PC-9 (cell line): ENCODE results near the gene CD200R1L. TPM values are rescaled to one million over a fixed set of nuclear protein-coding genes. Genes with fewer than 3 reads are reported as not detected.

Experiments
- BruUV-seq: library from RNA; stranded (reverse); fragments of 400-500 nt; replicated peaks from 2 replicates; lab custom pipeline; 2021; lab: Mats Ljungman, UMichigan
- CTCF ChIA-PET: fragments of 300-600 bp; sonication (Branson Sonifier 250); formaldehyde crosslinking; loops from one replicate; lab custom pipeline; 2022; ENCODE audit warnings: antibody characterized with exemption; lab: Charles Lee
- POLR2A ChIA-PET: fragments of 300-600 bp; sonication (Branson Sonifier 250); formaldehyde crosslinking; loops from one replicate; lab custom pipeline; 2022; ENCODE audit warnings: antibody characterized with exemption; ENCODE audit not compliant: unreplicated experiment; lab: Charles Lee
- DNase-seq, 2 experiments: peaks; one replicate each; pipeline versions ENCODE4 v3.0.0 to v3.0.0-alpha.2; 2015 to 2022; ENCODE audit warnings: mixed read lengths in 1 of 2
- H2AFZ ChIP-seq: fragments of 200-600 bp; sonication (generic); 2 replicates; pipeline ENCODE4 v1.8.1; 2017; ENCODE audit warnings: antibody characterized with exemption
- H3F3A ChIP-seq: fragments of 200-600 bp; sonication (generic); 2 replicates; pipeline ENCODE4 v1.8.1; 2017; ENCODE audit warnings: antibody characterized with exemption, mild to moderate bottlenecking, low read depth; ENCODE audit not compliant: insufficient read depth
- H3K27ac ChIP-seq: fragments of 200-600 bp; sonication (generic); 2 replicates; pipeline ENCODE4 v1.6.1; 2016; ENCODE audit warnings: mixed run types
- H3K27me3 ChIP-seq: fragments of 200-600 bp; sonication (generic); 2 replicates; pipeline ENCODE4 v1.6.1; 2016; ENCODE audit warnings: low read depth, mixed run types; ENCODE audit not compliant: insufficient read depth
- H3K36me3 ChIP-seq: fragments of 200-600 bp; sonication (generic); 2 replicates; pipeline ENCODE4 v1.6.1; 2016; ENCODE audit warnings: low read depth, mixed run types
- H3K4me1 ChIP-seq: fragments of 200-600 bp; sonication (generic); replicated peaks from 2 replicates; pipeline ENCODE4 v1.6.1; 2016; ENCODE audit warnings: mixed run types; ENCODE audit not compliant: insufficient read depth
- H3K4me2 ChIP-seq: fragments of 200-600 bp; sonication (generic); 2 replicates; pipeline ENCODE4 v1.6.1; 2017; ENCODE audit warnings: mixed run types
- H3K4me3 ChIP-seq: fragments of 200-600 bp; sonication (generic); 2 replicates; pipeline ENCODE4 v1.6.1; 2016; ENCODE audit warnings: mixed run types
- H3K79me2 ChIP-seq: fragments of 200-600 bp; sonication (generic); 2 replicates; pipeline ENCODE4 v1.6.1; 2017; ENCODE audit warnings: low read depth, mixed run types
- H3K9me2 ChIP-seq: fragments of 200-600 bp; sonication (generic); 2 replicates; pipeline ENCODE4 v1.8.1; 2017; ENCODE audit warnings: mild to moderate bottlenecking; ENCODE audit not compliant: insufficient read depth
- H3K9me3 ChIP-seq: fragments of 200-600 bp; sonication (generic); 2 replicates; pipeline ENCODE4 v1.8.1; 2016; ENCODE audit warnings: low read depth; ENCODE audit not compliant: insufficient read depth
- H4K20me1 ChIP-seq: fragments of 200-600 bp; sonication (generic); 2 replicates; pipeline ENCODE4 v1.8.1; 2017; ENCODE audit not compliant: insufficient read depth
- CTCF ChIP-seq: fragments of 200-600 bp; sonication (generic); conservative IDR thresholded peaks from 2 replicates; pipeline ENCODE4 v1.6.1; 2017; ENCODE audit warnings: mixed run types, antibody characterized with exemption, mild to moderate bottlenecking, moderate library complexity
- EZH2 ChIP-seq: fragments of 200-600 bp; sonication (generic); IDR thresholded peaks from 2 replicates; pipeline ENCODE4 v1.8.0; 2017; ENCODE audit warnings: antibody characterized with exemption, low read depth
- intact Hi-C: fragments of 100-400 bp; cut with micrococcal nuclease; formaldehyde crosslinking; loops from one replicate; pipeline ENCODE4 v1.10.0; 2022; ENCODE audit not compliant: unreplicated experiment
- total RNA-seq: library from RNA; stranded (reverse); gene quantifications from 2 replicates; pipeline ENCODE4 v1.2.3, GENCODE V29; 2021

Gene CD200R1L
- total RNA-seq, 1 experiment from 2014 or later: 0.37 TPM

- no peak overlapping the region for H2AFZ ChIP-seq
- H3K27me3 ChIP-seq: no peaks in the 10 kb centered on the region
- BruUV-seq: no TSS peak
- TF ChIP-seq EZH2 (no peak), CTCF (no peak)
- H3K4me2 ChIP-seq: no peak overlapping the region
- no peak overlapping the region for H3K4me3 ChIP-seq
- no peak overlapping the region for H3K27ac ChIP-seq
- POLR2A ChIA-PET: interaction anchor here (0.6 kb wide), 1 partner anchor 154 kb away, joined by 4 read pairs; no protein-coding TSS in a partner anchor
- H3F3A ChIP-seq: peaks cover 40% of the 10 kb centered on the region
- H3K9me2 ChIP-seq: no peaks in the 10 kb centered on the region
- no peak for DNase-seq
- no peaks in the 10 kb centered on the region for H3K36me3 ChIP-seq
- no peaks in the 10 kb centered on the region for H4K20me1 ChIP-seq
- CTCF ChIA-PET: no interaction called here
- H3K9me3 ChIP-seq: peaks cover 5% of the 10 kb centered on the region; the same call in 1 of the 2 replicates
- intact Hi-C loops: no loop called here
- no peaks in the 10 kb centered on the region for H3K79me2 ChIP-seq
- H3K4me1 ChIP-seq: peaks cover 51% of the 10 kb centered on the region
These were observed 75.7 kb downstream of the CD200R1L start for GRCh38 chr3:112770951-112771350.

- BruUV-seq: no TSS peak
- CTCF ChIA-PET: no interaction called here
- Histone ChIP-seq H3K9me2 (no peaks in the 10 kb centered on the region), H3K4me2 (no peak overlapping the region), H3K4me1 (peaks cover 51% of the 10 kb centered on the region), H3K9me3 (peaks cover 5% of the 10 kb centered on the region; the same call in 1 of the 2 replicates), H3F3A (peaks cover 32% of the 10 kb centered on the region), H3K79me2 (no peaks in the 10 kb centered on the region), H3K4me3 (no peak overlapping the region), H3K27ac (0 out of 2 replicates have a peak overlapping the region, but pooled peaks have one; percentile 31), H2AFZ (no peak overlapping the region), H4K20me1 (no peaks in the 10 kb centered on the region), H3K36me3 (no peaks in the 10 kb centered on the region), H3K27me3 (no peaks in the 10 kb centered on the region)
- TF ChIP-seq CTCF (no peak), EZH2 (no peak)
- POLR2A ChIA-PET: interaction anchor here (0.6 to 1.0 kb wide), 2 partner anchors 8 to 117 kb away, joined by 3 to 17 read pairs; no protein-coding TSS in a partner anchor
- intact Hi-C loops: no loop called here
- DNase-seq: no peak
These were observed 76.5 kb downstream of the CD200R1L start for GRCh38 chr3:112770032-112770626.

DNA sequence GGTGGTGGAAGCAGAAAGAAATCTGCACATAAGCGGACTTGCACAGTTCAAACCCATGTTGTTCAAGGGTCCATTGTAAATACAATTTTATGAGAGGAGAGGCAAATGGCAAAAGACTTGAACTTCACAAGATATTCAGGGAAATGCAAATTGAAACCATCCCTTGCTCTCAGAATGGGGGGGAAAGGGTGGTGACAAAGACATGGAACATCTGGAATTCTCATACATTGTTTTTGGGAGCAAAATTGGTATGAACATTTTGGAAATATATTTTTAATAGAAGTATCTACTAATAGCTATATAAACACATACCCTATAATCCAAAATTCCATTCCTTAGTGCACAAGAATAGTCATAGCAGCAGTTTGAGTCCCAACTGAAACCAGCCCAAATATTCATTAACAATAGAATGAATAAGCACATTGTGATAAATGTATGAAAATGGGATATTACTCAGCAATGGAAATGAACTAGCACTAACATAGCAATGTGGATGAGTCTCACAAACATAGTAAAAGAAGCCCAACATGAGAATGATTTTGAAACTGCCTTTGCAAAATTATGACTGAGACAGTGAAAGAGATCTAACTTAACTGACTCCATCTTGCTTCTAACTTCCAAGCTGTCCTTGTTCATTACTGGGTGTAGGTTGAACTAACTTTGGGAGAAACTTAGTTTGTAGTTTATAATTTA, 77.2 kb downstream of the CD200R1L start:
- Histone ChIP-seq H3K36me3 (no peaks in the 10 kb centered on the region), H3K4me3 (no peak overlapping the region), H3K27me3 (no peaks in the 10 kb centered on the region), H3K4me1 (peaks cover 45% of the 10 kb centered on the region), H3K9me3 (peaks cover 5% of the 10 kb centered on the region; the same call in 1 of the 2 replicates), H2AFZ (no peak overlapping the region), H3K27ac (0 out of 2 replicates have a peak overlapping the region, but pooled peaks have one; percentile 31), H3K79me2 (no peaks in the 10 kb centered on the region), H4K20me1 (no peaks in the 10 kb centered on the region), H3K4me2 (no peak overlapping the region), H3F3A (peaks cover 25% of the 10 kb centered on the region), H3K9me2 (no peaks in the 10 kb centered on the region)
- intact Hi-C loops: no loop called here
- no peak for DNase-seq
- POLR2A ChIA-PET: interaction anchor here (0.6 to 1.0 kb wide), 2 partner anchors 8 to 116 kb away, joined by 3 to 17 read pairs; no protein-coding TSS in a partner anchor
- CTCF ChIA-PET: no interaction called here
- no TSS peak for BruUV-seq
- TF ChIP-seq EZH2: no peak
- no peak for TF ChIP-seq CTCF
